Choroid plexus epithelial cell (primary cell): ENCODE data around the gene CFAP92.

Experiments used
- DNase-seq: peaks from one replicate; pipeline ENCODE4 v3.0.0-alpha.2; 2010; ENCODE audit warnings: low read depth
- H3K4me3 ChIP-seq: 2 replicates; pipeline ENCODE4 v1.5.1; 2011; ENCODE audit warnings: low read depth, mild to moderate bottlenecking, control low read depth, low read length, moderate library complexity
- CTCF ChIP-seq: conservative IDR thresholded peaks from 2 replicates; pipeline ENCODE4 v1.5.1; 2011; ENCODE audit warnings: low read depth, mild to moderate bottlenecking, control low read depth, inconsistent platforms, low read length, moderate library complexity

The CFAP92 gene

GRCh38 chr3:128907706-128908445 is 86.0 kb downstream of the CFAP92 start:
- no peak for TF ChIP-seq CTCF
- no peak for DNase-seq
- no peak overlapping the region for H3K4me3 ChIP-seq

- DNase-seq: no peak
- H3K4me3 ChIP-seq: no peak overlapping the region
- no peak for TF ChIP-seq CTCF
Observed at GRCh38 chr3:128906804-128907525, 86.9 kb downstream of the CFAP92 start.

GRCh38 chr3:128906031-128906803 is 87.7 kb downstream of the CFAP92 start:
- DNase-seq: no peak
- no peak for TF ChIP-seq CTCF
- H3K4me3 ChIP-seq: no peak overlapping the region

GRCh38 chr3:128903501-128903900 is 90.4 kb downstream of the CFAP92 start:
- no peak for DNase-seq
- TF ChIP-seq CTCF: no peak
- no peak overlapping the region for H3K4me3 ChIP-seq

GRCh38 chr3:128902426-128902825 is 91.5 kb downstream of the CFAP92 start:
- no peak overlapping the region for H3K4me3 ChIP-seq
- DNase-seq: no peak
- no peak for TF ChIP-seq CTCF

GRCh38 chr3:128895843-128896697 is 97.8 kb downstream of the CFAP92 start:
- peak; percentile 11 for DNase-seq
- no peak overlapping the region for H3K4me3 ChIP-seq
- no peak for TF ChIP-seq CTCF
